GM21619 (cell line): ENCODE measurements around the gene SEC16B.
"Not testable (repeated sequence)": the region's sequence is repeated elsewhere in the genome, so short reads cannot be mapped to it uniquely, and the experiment has no call there.

ENCODE experiments used
- ATAC-seq: cut with Tn5 transposase; IDR thresholded peaks from one replicate; pipeline ENCODE4 v1.9.1; 2021; ENCODE audit not compliant: unreplicated experiment

Gene SEC16B, protein sequence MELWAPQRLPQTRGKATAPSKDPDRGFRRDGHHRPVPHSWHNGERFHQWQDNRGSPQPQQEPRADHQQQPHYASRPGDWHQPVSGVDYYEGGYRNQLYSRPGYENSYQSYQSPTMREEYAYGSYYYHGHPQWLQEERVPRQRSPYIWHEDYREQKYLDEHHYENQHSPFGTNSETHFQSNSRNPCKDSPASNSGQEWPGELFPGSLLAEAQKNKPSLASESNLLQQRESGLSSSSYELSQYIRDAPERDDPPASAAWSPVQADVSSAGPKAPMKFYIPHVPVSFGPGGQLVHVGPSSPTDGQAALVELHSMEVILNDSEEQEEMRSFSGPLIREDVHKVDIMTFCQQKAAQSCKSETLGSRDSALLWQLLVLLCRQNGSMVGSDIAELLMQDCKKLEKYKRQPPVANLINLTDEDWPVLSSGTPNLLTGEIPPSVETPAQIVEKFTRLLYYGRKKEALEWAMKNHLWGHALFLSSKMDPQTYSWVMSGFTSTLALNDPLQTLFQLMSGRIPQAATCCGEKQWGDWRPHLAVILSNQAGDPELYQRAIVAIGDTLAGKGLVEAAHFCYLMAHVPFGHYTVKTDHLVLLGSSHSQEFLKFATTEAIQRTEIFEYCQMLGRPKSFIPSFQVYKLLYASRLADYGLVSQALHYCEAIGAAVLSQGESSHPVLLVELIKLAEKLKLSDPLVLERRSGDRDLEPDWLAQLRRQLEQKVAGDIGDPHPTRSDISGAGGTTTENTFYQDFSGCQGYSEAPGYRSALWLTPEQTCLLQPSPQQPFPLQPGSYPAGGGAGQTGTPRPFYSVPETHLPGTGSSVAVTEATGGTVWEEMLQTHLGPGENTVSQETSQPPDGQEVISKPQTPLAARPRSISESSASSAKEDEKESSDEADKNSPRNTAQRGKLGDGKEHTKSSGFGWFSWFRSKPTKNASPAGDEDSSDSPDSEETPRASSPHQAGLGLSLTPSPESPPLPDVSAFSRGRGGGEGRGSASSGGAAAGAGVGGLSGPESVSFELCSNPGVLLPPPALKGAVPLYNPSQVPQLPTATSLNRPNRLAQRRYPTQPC

DNA sequence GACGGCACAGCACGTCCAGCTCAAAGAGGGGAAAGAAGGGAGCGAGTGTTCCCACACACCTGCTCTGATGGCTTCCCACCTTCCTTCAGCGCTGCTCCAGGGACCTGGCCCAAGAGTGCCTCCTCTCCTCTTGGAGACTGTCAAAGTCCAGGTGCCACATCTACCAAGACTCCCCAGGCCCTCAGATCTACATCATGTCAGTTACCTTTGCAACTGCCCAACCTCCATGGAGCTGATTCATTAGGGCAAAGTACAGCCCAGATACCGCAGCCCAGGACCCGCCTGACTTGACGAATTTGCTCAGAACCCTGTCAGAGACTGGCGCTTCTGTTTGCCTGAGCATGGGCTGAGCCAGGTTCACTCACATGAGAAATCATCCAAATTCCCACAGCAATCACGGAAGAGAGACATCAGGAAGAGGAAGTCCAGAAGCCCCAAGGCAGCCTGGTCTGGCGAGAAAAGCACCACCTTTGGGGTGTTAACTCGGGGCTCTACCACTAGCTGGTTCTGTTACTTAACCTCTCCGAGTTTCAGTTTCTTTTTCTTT is at the start of gene SEC16B:
SEC16B (minus strand) TSS at position 234 of the 547 bp plus-strand sequence. CDS start 2,077 bp downstream, outside the sequence.
- ATAC-seq = no peak

DNA sequence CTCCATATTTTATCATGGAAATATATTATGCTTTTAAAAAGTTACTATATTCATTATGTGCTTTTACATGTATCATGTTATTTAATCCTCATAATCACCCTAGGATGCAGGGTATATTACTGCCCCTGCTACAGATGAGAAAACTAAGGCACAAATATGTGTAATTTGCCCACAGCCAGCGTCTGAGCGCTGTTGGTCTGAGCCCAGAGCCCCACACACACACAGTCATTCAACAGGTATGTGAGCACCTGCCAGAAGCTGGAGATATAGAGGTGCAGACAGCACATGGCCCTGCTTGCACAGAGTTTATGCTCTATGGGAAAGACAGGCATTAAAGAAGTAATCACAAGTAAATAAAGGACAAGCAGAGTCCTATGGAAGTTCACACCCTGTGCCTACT is 49.8 kb upstream of the SEC16B start:
- no peak for ATAC-seq

DNA sequence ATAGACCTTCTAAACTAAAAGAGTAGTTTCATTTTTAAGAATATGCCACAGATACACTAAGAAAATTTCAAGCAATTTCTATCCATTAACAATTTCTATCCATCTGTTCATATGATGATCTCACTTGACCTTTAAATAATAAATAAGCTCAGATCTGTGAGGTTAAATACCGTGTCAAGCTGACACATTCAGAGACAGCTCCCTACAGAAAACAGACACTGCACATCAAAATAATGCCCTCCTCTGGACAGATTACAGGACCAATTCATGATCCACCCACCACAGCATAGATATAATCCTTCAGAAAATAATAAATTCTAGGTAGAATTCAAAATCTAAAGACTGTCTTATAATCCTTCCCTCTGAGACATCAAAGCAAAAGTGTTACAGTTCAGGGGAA is 49.4 kb upstream of the SEC16B start:
- ATAC-seq = no peak

DNA sequence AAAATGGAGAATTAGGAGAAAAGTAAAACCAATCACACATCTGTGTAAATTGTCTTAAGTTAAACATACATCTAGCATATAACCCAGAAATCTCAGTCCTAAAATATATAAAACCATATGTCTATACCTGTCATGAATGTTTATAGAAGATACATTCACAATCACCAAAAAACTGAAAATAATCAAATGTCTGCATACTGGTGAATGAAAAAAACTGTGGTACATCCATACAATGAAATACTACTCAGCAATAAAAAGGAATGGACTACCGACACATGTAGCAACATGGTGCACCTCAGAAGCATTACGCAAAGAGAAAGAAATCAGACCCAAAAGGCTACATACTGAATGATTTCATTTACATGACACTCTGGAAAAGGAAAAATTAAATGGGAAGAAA is 47.7 kb upstream of the SEC16B start:
- no peak for ATAC-seq

DNA sequence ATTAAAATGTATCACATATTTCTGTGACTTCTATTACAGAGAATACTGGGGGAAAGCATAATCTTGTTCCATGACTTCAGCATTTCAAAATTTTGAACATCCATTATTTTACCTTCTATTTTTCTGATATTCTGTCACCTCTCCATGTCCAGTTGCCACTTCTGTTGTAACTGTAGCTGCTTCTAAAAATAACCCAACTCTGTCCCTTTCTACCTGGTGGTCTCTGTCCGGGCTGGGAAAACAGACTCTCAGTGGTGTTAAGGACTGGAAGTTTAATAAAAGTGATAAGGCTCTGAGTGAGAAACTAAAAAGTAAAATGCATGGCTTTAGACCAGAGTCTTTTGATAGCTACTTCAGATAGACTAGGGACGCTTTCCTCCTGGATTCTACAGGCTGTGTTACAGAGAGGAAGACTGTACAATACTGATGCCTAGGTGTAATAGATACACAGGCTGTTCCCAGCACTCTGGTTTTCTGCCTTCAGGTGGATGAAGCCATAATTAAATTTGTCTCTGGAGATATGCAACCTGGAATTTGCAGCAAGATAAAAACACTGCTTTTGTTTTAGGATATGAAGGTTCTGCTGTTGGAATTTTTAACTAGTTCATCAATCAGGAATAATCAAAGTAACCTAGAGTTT is 42.1 kb upstream of the SEC16B start:
- ATAC-seq = no peak

DNA sequence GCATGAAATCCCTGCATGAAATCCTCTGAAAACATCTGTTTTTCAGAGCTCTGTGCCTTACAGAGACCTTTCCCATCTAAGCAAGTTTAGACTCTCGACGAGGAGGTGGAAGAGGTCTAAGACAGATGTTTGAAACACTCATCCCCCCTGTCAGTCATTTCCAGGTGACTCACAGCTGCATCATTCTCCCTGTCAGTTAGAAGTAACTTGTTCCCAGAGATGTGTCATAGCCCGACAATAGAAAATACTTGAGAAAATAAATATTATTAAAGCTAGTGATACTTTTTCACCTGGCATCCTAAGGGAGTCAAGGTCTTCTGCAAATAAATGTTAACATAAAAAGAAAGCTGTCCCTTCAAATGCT is 41.6 kb upstream of the SEC16B start:
- ATAC-seq = no peak

DNA sequence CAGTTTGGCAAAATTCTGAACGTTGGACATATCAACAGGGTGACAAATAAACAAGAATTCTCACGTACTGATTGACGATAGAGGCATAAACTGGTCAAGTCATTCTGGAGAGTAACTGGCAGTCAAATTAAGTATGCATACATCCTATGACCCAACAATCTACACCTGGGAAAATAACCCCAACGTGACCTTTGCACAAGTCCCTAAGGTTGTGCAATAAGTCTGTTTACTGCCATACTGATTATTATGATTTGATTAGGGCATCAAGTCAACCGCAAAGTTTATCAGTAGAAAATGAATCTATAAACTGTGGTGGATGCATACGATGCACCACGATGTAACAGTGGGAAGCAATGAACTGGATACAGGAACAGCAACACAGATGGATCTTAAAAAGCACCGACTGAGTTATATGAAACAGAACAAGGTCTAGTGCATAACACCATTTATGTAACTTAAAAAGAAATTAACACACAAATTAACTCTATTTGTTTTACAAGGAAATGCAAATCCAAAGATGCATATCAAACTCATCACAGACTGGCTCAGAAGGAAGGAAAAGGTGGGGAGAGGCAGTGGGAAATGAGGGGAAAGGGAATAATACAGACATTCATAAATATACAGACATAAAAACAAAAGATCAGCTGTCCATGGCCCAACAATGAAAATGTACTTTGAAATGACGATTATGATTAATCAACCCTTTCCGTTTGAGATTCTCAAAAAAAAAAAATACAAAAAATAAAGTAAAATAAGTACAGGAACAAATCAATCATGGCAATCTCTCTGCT is 41.0 kb upstream of the SEC16B start:
- no peak for ATAC-seq

DNA sequence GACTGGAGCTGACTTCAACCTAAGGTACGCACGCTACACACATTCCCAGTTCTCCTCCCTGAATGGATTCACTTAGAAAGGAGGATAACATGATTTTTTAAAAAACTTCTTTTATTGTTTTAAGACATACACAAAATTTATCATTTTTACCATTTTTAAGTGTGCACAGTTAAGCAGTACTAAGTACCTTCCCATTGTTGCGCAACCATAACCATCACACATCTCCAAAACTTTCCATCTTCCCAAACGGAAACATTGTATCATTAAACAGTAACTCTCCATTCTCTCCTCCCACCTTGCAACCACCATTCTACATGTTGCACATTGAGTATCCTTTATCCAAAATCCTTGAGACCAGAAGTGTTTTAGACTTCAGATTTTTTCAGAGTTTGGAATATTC is 36.2 kb upstream of the SEC16B start:
- no peak for ATAC-seq

DNA sequence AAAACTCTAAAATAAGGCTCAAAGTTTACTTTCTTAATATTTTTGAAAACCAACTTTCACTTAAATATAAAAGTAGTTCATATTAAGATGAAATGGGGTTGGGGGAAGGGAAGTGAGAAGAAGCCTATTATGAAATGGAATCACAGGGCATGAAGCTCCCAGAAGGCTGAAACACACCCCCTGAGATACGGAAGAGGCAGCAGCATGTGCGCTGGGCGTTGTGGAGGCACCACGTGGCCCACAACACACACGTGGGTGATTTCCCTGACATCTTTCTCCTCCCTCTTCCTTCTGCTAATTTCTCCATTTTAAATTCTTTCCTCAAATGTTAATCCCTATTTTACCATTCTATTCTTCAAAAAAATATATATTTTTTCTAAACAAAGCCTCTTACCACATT is 35.6 kb upstream of the SEC16B start:
- no peak for ATAC-seq

DNA sequence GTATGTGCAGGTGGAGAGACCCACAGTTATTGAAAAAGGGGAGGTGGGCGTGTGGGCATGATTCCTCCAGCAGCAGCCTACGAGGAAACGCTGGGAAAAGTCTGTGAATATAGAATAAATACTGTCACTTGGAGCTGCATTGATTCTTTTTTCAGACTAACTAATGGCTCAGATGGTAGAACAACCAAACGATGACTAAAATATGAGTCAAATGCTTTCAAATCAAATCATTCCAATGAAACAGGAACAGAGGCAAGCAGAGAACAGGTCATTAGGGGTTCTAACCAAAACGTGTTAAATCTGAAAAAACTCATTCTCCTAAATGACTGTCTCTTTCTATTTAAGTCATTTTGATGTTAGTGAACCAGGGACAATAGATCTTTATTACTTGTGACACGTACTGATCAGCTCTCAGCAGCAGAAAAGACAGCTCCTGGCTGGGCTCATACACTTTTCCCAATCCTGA is 35.1 kb upstream of the SEC16B start:
- ATAC-seq = no peak

DNA sequence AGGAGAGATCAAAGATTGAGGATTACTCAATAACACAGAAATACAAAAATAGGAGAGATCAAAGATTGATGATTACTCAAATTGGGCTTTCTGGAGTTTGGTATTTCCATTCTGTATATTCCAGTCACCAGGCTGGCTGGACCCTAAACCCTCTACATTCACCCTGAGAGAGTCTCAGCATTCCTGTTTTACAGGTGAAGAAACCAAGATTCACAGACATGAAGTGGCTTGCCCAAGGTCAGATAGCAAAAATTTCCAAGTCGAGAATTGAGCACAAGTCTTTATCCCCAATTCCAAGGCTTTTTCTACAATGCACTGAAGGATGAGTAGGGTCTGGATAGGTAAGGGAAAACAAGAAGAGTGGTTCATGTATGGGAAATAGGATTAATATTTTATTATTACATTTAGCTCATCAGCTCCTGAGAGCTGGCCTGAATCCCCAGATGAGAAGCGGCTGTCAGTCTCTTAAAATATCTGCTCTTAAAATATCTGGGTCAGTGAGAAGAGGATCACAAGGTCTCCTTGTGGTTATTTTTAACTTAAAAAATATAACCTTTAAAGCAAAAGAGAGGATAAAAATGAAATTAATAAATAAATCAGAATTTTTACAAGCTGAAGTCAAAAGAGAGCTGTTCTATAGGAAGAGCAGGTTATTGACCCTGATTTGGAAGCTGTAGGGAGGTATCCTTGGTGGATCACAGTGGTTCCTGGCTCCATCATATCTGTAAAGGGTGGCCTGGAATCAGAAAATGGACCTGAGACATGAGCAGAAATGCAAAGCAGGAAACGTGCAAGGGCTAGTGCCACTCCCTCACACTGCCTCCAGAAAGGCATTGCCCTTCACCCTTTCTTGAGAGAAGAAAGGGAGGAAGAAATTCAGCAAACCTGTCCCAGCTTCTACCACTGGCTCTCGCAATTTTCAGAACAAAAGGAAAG is 29.1 kb upstream of the SEC16B start:
- no peak for ATAC-seq

DNA sequence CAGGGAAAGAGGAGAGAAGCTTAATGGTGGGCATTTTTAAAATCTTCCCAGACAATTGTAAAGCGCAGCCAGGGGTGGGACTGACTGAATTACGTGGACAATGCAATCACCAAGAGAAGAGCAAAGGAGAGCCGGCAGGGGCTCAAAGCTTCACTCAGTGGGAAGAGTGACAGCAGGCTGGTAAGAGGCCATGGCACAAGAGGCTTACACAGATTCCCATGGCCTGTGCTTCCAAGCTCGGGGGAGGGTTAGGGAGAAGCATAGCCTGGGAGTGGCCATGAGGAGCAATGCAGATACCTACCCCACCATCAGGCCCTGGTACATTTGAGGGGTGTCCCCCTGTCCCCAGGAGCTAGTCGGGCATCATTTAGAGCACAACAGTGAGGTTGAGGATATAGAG is 27.1 kb upstream of the SEC16B start:
- ATAC-seq = no peak

DNA sequence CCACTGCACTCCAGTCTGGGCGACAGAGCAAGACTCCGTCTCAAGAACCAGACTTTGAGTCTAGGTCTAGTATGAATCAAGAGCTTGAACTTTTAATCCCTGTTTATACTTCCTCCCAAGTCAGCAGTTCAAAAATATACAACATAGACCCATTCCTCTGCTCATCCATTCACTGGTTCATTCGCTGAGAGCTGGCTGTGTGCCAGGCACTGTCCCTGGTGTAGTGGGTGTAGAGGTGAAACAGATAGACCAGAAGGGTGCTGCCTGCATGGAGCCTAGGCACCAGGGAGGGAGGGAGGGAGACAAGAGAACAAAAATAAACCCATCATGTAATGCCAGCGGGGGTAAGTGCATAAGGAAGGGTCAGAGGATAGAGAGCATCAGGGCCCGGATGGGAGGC is 25.5 kb upstream of the SEC16B start:
- no peak for ATAC-seq

DNA sequence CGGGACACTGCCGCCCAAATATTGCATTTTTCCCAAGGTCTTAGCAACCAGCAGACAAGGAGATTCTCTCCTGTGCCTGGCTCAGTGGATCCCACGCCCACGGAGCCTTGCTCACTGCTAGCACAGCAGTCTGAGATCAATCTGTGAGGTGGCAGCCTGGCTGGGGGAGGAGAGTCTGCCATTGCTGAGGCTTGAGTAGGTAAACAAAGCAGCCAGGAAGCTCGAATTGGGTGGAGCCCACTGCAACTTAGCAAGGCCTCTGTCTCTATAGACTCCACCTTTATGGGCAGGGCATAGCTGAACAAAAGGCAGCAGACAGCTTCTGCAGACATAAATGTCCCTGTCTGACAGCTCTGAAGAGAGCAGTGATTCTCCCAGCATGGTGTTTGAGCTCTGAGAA is 16.4 kb upstream of the SEC16B start:
- ATAC-seq = not testable (repeated sequence)

DNA sequence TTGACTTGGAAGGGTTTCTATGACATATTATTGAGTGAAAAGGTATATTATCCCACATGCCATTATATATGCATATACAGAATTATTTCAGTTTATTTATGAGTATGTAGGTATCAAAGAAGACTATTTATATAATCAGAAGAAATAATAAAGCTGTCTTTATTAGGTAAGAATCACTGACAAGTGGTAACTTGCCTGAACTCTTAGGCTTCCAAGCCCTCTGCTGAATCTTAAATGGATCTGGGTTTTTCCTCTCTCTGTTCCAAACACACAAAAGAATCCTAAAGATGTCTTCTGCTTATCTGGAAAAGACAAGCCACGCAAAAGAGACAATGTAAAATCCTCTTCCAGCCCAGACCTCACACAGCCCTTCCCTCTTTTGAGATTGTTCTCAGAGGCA is 14.9 kb upstream of the SEC16B start:
- no peak for ATAC-seq

DNA sequence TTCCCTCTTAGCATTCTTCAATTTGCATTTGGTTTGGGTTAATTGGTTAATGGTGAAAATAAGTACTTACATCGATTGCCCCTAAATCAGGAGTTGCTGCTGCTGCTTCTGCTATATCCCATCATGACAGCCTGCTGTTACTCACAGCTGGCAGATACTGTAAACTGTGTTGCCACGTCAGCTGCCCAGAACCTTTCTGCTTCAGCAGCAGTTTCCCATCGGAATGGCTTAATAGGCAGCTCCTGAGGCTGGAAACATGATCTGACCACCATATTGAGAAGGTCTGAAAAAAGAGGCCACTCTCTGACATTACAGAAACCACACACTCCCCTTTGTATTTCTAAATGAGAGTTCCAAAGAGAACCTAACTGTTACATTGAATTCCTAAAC is 14.3 kb upstream of the SEC16B start:
- no peak for ATAC-seq

DNA sequence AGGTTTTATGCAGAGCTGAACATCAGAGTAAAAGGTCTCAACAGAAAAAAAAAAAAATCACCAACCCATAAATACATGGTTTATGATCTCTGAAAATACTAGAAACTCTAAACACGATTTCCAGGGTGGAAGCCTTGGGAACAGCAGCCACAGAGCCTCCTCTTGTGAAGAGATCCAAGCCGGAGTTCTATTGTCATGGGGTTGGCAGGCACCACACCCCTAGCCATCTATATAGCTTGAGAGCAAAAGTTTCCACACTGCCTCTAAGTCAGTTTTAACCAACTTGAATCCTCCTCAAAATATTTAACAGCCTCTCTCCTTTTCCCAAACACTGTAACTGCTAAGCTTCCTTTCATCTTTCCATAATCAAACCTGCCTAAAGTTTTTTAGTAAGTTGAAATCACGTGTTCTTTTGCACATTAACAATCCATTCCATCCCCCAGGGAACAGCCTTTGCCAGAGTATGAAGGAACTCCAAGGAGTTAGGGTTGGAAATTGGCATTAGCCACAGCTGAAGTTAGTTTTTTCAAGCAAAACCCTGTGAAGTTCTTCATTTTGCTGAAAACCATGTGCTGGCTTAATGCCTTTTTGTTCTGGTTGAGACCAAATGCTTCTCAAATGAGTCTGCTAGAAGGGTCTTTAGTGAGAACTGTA is 13.8 kb upstream of the SEC16B start:
- ATAC-seq = no peak

DNA sequence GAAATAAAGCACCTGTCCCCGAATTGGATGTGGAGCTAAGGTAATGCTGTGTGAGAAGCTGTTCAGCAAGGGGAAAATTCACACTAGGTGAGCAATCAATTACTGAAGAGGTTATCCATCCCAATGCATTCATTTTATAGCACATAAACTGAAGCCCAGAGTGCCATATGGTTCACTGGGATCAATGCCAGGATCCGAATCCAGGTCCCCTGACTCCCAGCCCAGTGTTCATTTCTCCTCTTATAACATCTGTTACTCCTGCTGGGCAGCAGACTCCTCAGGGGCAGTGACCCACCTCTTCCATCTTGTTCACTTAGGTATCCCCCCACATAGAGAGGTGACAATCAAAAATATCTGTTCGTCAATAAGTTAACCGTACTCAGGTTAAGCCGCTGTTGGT is 13.2 kb upstream of the SEC16B start:
- no peak for ATAC-seq

DNA sequence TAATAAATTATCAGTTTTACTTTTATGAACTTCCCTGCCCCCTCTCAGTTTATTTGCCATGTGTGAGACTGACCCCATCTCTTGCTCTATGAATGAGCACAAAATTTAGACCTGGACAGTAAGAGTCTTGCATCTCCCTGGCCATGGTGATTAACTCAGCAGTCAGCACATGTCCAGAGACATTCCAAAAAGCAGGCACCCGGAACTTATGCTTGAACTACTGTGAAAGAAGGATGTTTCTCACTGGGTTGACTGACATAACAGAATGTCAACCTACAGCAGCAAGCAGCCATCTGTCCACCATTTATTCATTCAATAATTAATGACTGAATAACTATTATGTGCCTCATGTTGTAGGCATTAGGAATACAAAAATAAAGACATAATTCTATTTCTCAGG is 11.3 kb upstream of the SEC16B start:
- ATAC-seq = no peak
